Astrocyte (in vitro differentiated cells and primary cell): Measurements from ENCODE around the gene PRMT6. TPM values are rescaled to one million over a fixed set of nuclear protein-coding genes. Genes with fewer than 3 reads are reported as not detected.

Experiments
- DNase-seq: peaks from one replicate; pipeline ENCODE4 v3.0.0-alpha.2; 2010; ENCODE audit warnings: low read depth
- FAIRE-seq: peaks from 2 replicates; lab custom pipeline; 2011; peaks lifted over from hg19 to GRCh38; lab: Jason Lieb, UNC
- H2AFZ ChIP-seq: 2 replicates; pipeline ENCODE4 v1.6.0; 2012; ENCODE audit warnings: low read depth, low read length, inconsistent platforms
- H3K27ac ChIP-seq: 2 replicates; pipeline ENCODE4 v1.5.1; 2011; ENCODE audit warnings: low read depth, low read length, inconsistent platforms
- H3K27me3 ChIP-seq: 2 replicates; pipeline ENCODE4 v1.6.0; 2011; ENCODE audit warnings: low read length, inconsistent platforms; ENCODE audit not compliant: insufficient read depth
- H3K36me3 ChIP-seq: 2 replicates; pipeline ENCODE4 v1.5.1; 2011; ENCODE audit warnings: low read length, inconsistent platforms; ENCODE audit not compliant: insufficient read depth
- H3K4me1 ChIP-seq: 2 replicates; pipeline ENCODE4 v1.5.1; 2011; ENCODE audit warnings: low read length, inconsistent platforms; ENCODE audit not compliant: insufficient read depth
- H3K4me2 ChIP-seq: 2 replicates; pipeline ENCODE4 v1.6.0; 2012; ENCODE audit warnings: low read length, inconsistent platforms
- H3K4me3 ChIP-seq: 2 replicates; pipeline ENCODE4 v1.5.1; 2011; ENCODE audit warnings: low read depth, mild to moderate bottlenecking, low read length, inconsistent platforms; ENCODE audit not compliant: insufficient read depth
- H3K79me2 ChIP-seq: 2 replicates; pipeline ENCODE4 v1.6.0; 2012; ENCODE audit warnings: mild to moderate bottlenecking, low read length, inconsistent platforms; ENCODE audit not compliant: insufficient read depth
- H3K9ac ChIP-seq: 2 replicates; pipeline ENCODE4 v1.6.0; 2012; ENCODE audit warnings: mild to moderate bottlenecking, low read length, inconsistent platforms
- H3K9me3 ChIP-seq: 2 replicates; pipeline ENCODE4 v1.5.1; 2012; ENCODE audit warnings: low read depth, mild to moderate bottlenecking, low read length, inconsistent platforms; ENCODE audit not compliant: insufficient read depth
- H4K20me1 ChIP-seq: 2 replicates; pipeline ENCODE4 v1.6.0; 2012; ENCODE audit warnings: low read length, inconsistent platforms; ENCODE audit not compliant: insufficient read depth
- H3K27ac Mint-ChIP-seq: one replicate; pipeline ENCODE4 v1.8.0; 2021; ENCODE audit warnings: mild to moderate bottlenecking, mixed read lengths; ENCODE audit not compliant: unreplicated experiment
- H3K27me3 Mint-ChIP-seq: one replicate; pipeline ENCODE4 v1.8.0; 2021; ENCODE audit warnings: low read depth, mixed read lengths; ENCODE audit not compliant: unreplicated experiment
- H3K36me3 Mint-ChIP-seq: one replicate; pipeline ENCODE4 v1.8.0; 2021; ENCODE audit warnings: low read depth, mixed read lengths; ENCODE audit not compliant: unreplicated experiment
- H3K4me1 Mint-ChIP-seq: one replicate; pipeline ENCODE4 v1.8.0; 2021; ENCODE audit warnings: low read depth, mixed read lengths; ENCODE audit not compliant: unreplicated experiment
- H3K4me3 Mint-ChIP-seq: one replicate; pipeline ENCODE4 v1.8.0; 2021; ENCODE audit warnings: mild to moderate bottlenecking, moderate library complexity, mixed read lengths; ENCODE audit not compliant: unreplicated experiment
- H3K9me3 Mint-ChIP-seq: one replicate; pipeline ENCODE4 v1.8.0; 2021; ENCODE audit warnings: mild to moderate bottlenecking, mixed read lengths; ENCODE audit not compliant: unreplicated experiment
- CTCF ChIP-seq: IDR thresholded peaks from 2 replicates; pipeline ENCODE4 v1.5.1; 2011; ENCODE audit warnings: low read depth, mild to moderate bottlenecking, inconsistent platforms, low read length, moderate library complexity; ENCODE audit not compliant: insufficient read depth
- EZH2 ChIP-seq: IDR thresholded peaks from 2 replicates; pipeline ENCODE4 v1.6.1; 2012; ENCODE audit warnings: mild to moderate bottlenecking, low read length, inconsistent platforms; ENCODE audit not compliant: insufficient read depth
- total RNA-seq: library from RNA; stranded (reverse); gene quantifications from 2 replicates; pipeline ENCODE4 v1.2.1, GENCODE V29; 2021

PRMT6 gene
- total RNA-seq, 1 donor from 2014 or later = 14.9 TPM

- FAIRE-seq = no peak
- peaks cover 5% of the 10 kb centered on the region for H3K4me1 Mint-ChIP-seq
These were observed 991 bp downstream of the PRMT6 start for GRCh38 chr1:107057197-107058133.

GRCh38 chr1:107058245-107059032 lies 2.0 kb downstream of the PRMT6 start:
- Mint-ChIP-seq H3K4me1 (peaks cover 5% of the 10 kb centered on the region), H3K4me3 (peak overlapping the region; percentile 96), H3K27ac (no peak overlapping the region), H3K9me3 (no peaks in the 10 kb centered on the region), H3K36me3 (no peaks in the 10 kb centered on the region), H3K27me3 (no peaks in the 10 kb centered on the region)
- DNase-seq (no peak), FAIRE-seq (peak; percentile 17)
- H3K36me3 ChIP-seq = peaks cover 8% of the 10 kb centered on the region
- peak overlapping the region; percentile 90 for H3K9ac ChIP-seq
- no peak for TF ChIP-seq CTCF
- no peak for TF ChIP-seq EZH2
- H3K4me1 ChIP-seq = peaks cover 10% of the 10 kb centered on the region
- H2AFZ ChIP-seq = peak overlapping the region; percentile 14
- no peak overlapping the region for H3K27ac ChIP-seq
- H4K20me1 ChIP-seq = peaks cover 5% of the 10 kb centered on the region
- H3K4me3 ChIP-seq = peak overlapping the region; percentile 96
- peak overlapping the region; percentile 95 for H3K4me2 ChIP-seq
- no peaks in the 10 kb centered on the region for H3K9me3 ChIP-seq
- no peaks in the 10 kb centered on the region for H3K27me3 ChIP-seq
- peaks cover 27% of the 10 kb centered on the region for H3K79me2 ChIP-seq

More at GRCh38 chr1:107057197-107058133, 991 bp downstream of the PRMT6 start:
- H3K4me2 ChIP-seq = peak overlapping the region; percentile 95
- peaks cover 27% of the 10 kb centered on the region for H3K79me2 ChIP-seq
- H3K4me1 ChIP-seq = peaks cover 10% of the 10 kb centered on the region
- Mint-ChIP-seq H3K36me3 (no peaks in the 10 kb centered on the region), H3K27ac (peak overlapping the region; percentile 69), H3K27me3 (no peaks in the 10 kb centered on the region), H3K4me3 (peak overlapping the region; percentile 96), H3K9me3 (no peaks in the 10 kb centered on the region)
- no peaks in the 10 kb centered on the region for H3K9me3 ChIP-seq
- H3K4me3 ChIP-seq = peak overlapping the region; percentile 96
- peaks cover 5% of the 10 kb centered on the region for H4K20me1 ChIP-seq
- TF ChIP-seq EZH2 (no peak), CTCF (no peak)
- peak overlapping the region; percentile 90 for H3K9ac ChIP-seq
- H3K27me3 ChIP-seq = no peaks in the 10 kb centered on the region
- peak overlapping the region; percentile 72 for H3K27ac ChIP-seq
- peak overlapping the region; percentile 99 for H2AFZ ChIP-seq
- DNase-seq = peak; percentile 53
- H3K36me3 ChIP-seq = peaks cover 8% of the 10 kb centered on the region
